Upper lobe of left lung (tissue), 4 donors: Measurements from ENCODE around the gene SPINK14.

Experiments used
- EP300 ChIP-seq, 4 donors: sonication (generic); formaldehyde crosslinking; IDR thresholded peaks; one replicate each; pipeline ENCODE4 v1.5.1; 2017; ENCODE audit warnings: antibody characterized with exemption in 4 of 4, control low read depth in 2 of 4
- POLR2A ChIP-seq, 4 donors: fragments of 450-650 bp; IDR thresholded peaks; one replicate each; pipeline ENCODE4 v1.5.1; 2016 to 2017; ENCODE audit warnings: antibody characterized with exemption in 4 of 4, mild to moderate bottlenecking in 2 of 4
- POLR2AphosphoS5 ChIP-seq, 2 donors: sonication (generic); formaldehyde crosslinking; IDR thresholded peaks; one replicate each; pipeline ENCODE4 v1.5.1; 2017; ENCODE audit warnings: antibody characterized with exemption in 2 of 2
- TF ChIP-seq, protein P1 (sequence below), 6 experiments: fragments of 450-650 bp in 4 of 6; fragments of 200-600 bp in 2 of 6; sonication (generic) in 2 of 6; IDR thresholded peaks; one replicate each; pipeline ENCODE4 v1.5.1; 2016 to 2019; ENCODE audit warnings: antibody characterized with exemption in 6 of 6

DNA sequence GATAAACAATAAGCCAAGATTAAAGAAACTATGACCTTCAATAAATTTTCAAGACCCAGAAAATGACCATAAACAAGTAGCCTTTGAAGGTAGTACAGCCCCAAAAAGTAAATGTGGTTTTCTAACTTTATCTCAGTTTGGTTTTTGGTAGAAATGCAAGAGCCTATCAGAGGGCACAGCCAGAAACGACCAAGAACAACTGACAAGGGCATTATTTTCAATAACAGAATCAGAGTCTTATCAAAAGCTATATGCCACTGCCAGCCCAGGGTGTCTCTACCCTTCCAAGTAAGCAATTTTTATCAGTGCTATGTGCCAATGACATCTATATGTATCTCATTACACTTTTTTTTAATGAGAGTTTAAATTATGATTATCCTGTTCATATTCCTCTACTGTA is 22.7 kb downstream of the SPINK14 start:
- no peak for TF ChIP-seq POLR2A (IDR thresholded peaks at IDR 0.05)
- TF ChIP-seq, protein P1, sequence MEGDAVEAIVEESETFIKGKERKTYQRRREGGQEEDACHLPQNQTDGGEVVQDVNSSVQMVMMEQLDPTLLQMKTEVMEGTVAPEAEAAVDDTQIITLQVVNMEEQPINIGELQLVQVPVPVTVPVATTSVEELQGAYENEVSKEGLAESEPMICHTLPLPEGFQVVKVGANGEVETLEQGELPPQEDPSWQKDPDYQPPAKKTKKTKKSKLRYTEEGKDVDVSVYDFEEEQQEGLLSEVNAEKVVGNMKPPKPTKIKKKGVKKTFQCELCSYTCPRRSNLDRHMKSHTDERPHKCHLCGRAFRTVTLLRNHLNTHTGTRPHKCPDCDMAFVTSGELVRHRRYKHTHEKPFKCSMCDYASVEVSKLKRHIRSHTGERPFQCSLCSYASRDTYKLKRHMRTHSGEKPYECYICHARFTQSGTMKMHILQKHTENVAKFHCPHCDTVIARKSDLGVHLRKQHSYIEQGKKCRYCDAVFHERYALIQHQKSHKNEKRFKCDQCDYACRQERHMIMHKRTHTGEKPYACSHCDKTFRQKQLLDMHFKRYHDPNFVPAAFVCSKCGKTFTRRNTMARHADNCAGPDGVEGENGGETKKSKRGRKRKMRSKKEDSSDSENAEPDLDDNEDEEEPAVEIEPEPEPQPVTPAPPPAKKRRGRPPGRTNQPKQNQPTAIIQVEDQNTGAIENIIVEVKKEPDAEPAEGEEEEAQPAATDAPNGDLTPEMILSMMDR (IDR thresholded peaks at IDR 0.05), result no peak
- TF ChIP-seq EP300 (IDR thresholded peaks at IDR 0.05), result no peak
- no peak for TF ChIP-seq POLR2AphosphoS5 (IDR thresholded peaks at IDR 0.05)
